ENCODE data around the gene DLEC1.

Gene DLEC1

DNA sequence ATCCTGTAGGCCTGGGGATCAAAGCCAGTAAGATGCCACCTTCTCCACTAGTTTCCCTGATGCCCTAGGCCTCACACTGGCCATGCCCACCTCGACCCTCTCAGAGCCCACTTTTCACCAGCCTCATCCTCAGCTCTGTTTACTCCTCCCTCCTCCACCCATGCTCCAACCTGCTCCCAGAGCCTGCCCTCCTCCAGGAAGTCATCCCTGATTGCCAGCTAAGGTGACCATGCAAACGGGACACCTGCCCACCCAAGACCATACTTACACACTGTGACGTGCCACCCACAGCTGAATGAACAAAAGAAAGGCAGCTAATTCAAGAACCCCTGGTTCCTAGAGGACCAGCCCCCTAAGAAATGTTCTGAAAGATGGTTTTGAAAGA lies 18.7 kb upstream of the DLEC1 start:
- no peak overlapping the region for H3K27ac ChIP-seq
- no peaks in the 10 kb centered on the region for H3K4me1 ChIP-seq
- H2AFZ ChIP-seq = no peak overlapping the region
- no peak overlapping the region for H3K4me2 ChIP-seq (ENCODE audit: low read length)
- no peak for TF ChIP-seq CTCF (IDR thresholded peaks at IDR 0.05)
- no peak overlapping the region for H3K9ac ChIP-seq
- no peaks in the 10 kb centered on the region for H3K9me3 ChIP-seq (ENCODE audit: control insufficient read depth, low read length)
- H3K79me2 ChIP-seq = no peaks in the 10 kb centered on the region
- no peaks in the 10 kb centered on the region for H3K36me3 ChIP-seq (ENCODE audit: control insufficient read depth, insufficient read depth, low read length)
- H3K27me3 ChIP-seq (ENCODE audit: control insufficient read depth, insufficient read depth, low read length) = no peaks in the 10 kb centered on the region
- H3K4me3 ChIP-seq (ENCODE audit: low read depth, low read length) = no peak overlapping the region

- TF ChIP-seq CTCF (IDR thresholded peaks at IDR 0.05) = no peak
- Histone ChIP-seq H3K27me3 (ENCODE audit: control insufficient read depth, insufficient read depth, low read length) (no peaks in the 10 kb centered on the region), H2AFZ (no peak overlapping the region), H3K9ac (no peak overlapping the region), H3K79me2 (no peaks in the 10 kb centered on the region), H3K36me3 (ENCODE audit: control insufficient read depth, insufficient read depth, low read length) (no peaks in the 10 kb centered on the region), H3K9me3 (ENCODE audit: control insufficient read depth, low read length) (no peaks in the 10 kb centered on the region), H3K4me2 (ENCODE audit: low read length) (no peak overlapping the region), H3K4me3 (ENCODE audit: low read depth, low read length) (no peak overlapping the region), H3K4me1 (no peaks in the 10 kb centered on the region), H3K27ac (no peak overlapping the region)
These were observed 17.8 kb upstream of the DLEC1 start for GRCh38 chr3:38021196-38021595.

- Histone ChIP-seq H3K27me3 (ENCODE audit: control insufficient read depth, insufficient read depth, low read length) (no peaks in the 10 kb centered on the region), H3K27ac (no peak overlapping the region), H3K9me3 (ENCODE audit: control insufficient read depth, low read length) (no peaks in the 10 kb centered on the region), H3K4me1 (no peaks in the 10 kb centered on the region), H3K4me2 (ENCODE audit: low read length) (no peak overlapping the region), H3K4me3 (ENCODE audit: low read depth, low read length) (no peak overlapping the region), H3K79me2 (no peaks in the 10 kb centered on the region), H2AFZ (no peak overlapping the region), H3K36me3 (ENCODE audit: control insufficient read depth, insufficient read depth, low read length) (no peaks in the 10 kb centered on the region), H3K9ac (no peak overlapping the region)
- TF ChIP-seq CTCF (IDR thresholded peaks at IDR 0.05) = no peak
These were observed 16.7 kb upstream of the DLEC1 start for GRCh38 chr3:38022301-38022700.

DNA sequence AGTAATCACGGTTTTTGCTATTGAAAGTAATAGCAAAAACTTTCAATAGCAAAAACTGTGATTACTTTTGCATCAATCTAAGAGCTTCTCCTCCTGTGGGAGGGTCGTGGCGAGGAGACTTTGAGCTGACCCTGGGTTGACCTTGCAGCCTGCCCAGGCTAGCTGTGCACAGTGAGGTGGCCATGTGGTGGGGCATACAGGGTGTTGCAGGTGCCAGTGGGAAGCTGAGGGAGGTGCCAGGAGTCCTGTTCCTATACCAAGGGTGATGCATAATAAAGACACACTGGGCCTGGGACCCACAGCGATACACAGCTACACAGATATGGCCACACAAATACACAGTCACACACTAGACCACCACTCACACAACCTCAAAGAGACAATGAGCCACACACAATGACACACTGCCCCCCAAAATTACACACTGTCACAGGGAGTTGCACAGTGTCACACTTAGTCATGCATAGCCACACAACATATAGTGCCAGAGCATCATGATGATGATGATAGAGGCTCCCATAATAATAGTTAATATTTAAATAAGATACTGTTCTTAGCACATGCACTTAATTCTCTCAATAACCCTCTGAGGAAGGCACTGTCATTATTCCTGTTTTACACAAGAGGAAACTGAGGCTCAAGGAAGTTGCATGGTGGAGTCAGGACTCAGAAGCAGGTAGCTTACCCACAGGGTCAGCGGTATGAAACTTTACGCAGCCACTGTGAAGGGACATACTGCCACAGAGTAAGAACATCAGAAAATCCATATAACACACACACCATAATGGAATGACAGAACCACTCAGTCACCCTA lies 15.9 kb upstream of the DLEC1 start:
- Histone ChIP-seq H3K79me2 (no peaks in the 10 kb centered on the region), H3K4me3 (ENCODE audit: low read depth, low read length) (peak overlapping the region; percentile 90), H3K36me3 (ENCODE audit: control insufficient read depth, insufficient read depth, low read length) (no peaks in the 10 kb centered on the region), H3K4me2 (ENCODE audit: low read length) (peak overlapping the region; percentile 87), H3K4me1 (no peaks in the 10 kb centered on the region), H2AFZ (peak overlapping the region; percentile 84), H3K9ac (no peak overlapping the region), H3K9me3 (ENCODE audit: control insufficient read depth, low read length) (no peaks in the 10 kb centered on the region), H3K27me3 (ENCODE audit: control insufficient read depth, insufficient read depth, low read length) (no peaks in the 10 kb centered on the region), H3K27ac (peak overlapping the region; percentile 94)
- TF ChIP-seq CTCF (IDR thresholded peaks at IDR 0.05) = no peak

DNA sequence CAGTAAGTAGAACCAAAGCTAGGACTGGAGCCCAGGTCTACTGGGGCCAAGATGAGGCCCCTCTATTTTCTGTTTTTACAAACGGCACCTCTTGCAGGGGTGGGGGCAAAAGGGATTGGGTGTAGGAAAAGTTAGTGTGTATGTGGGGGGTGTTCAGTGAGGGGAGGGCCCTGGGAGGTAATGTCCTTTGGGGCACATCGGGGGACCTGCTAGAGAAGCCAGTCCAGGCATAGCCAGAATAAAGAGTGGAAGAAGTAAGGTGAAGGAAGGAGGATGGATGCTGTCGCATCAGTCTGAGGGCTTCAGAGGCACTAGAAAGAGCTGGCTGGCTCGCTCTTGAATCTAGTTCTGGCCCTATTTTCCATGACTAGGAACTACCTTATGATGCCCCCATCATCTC lies 12.2 kb upstream of the DLEC1 start:
- no peak overlapping the region for H3K27ac ChIP-seq

More for the DNA sequence above, 12.2 kb upstream of the DLEC1 start:
- Histone ChIP-seq H3K36me3 (ENCODE audit: control insufficient read depth, insufficient read depth, low read length) (no peaks in the 10 kb centered on the region), H3K9me3 (ENCODE audit: control insufficient read depth, low read length) (no peaks in the 10 kb centered on the region), H2AFZ (no peak overlapping the region), H3K4me1 (peaks cover 18% of the 10 kb centered on the region), H3K79me2 (no peaks in the 10 kb centered on the region), H3K4me2 (ENCODE audit: low read length) (no peak overlapping the region), H3K9ac (no peak overlapping the region), H3K4me3 (ENCODE audit: low read depth, low read length) (no peak overlapping the region), H3K27me3 (ENCODE audit: control insufficient read depth, insufficient read depth, low read length) (no peaks in the 10 kb centered on the region)
- no peak for TF ChIP-seq CTCF (IDR thresholded peaks at IDR 0.05)
